Colonic mucosa (tissue), 4 donors: ENCODE measurements around the gene ANKRD24. TPM values are rescaled to one million over a fixed set of nuclear protein-coding genes. Genes with fewer than 3 reads are reported as not detected.

Experiments used
- DNase-seq: peaks from one replicate; pipeline ENCODE4 v3.0.0-alpha.2; 2020
- H3K27ac ChIP-seq: fragments of 200-600 bp; one replicate; pipeline ENCODE4 v1.8.0; 2021
- H3K27me3 ChIP-seq: fragments of 200-600 bp; one replicate; pipeline ENCODE4 v1.8.0; 2021
- H3K36me3 ChIP-seq: fragments of 200-600 bp; one replicate; pipeline ENCODE4 v1.8.0; 2021
- H3K4me1 ChIP-seq: fragments of 200-600 bp; one replicate; pipeline ENCODE4 v1.8.0; 2021; ENCODE audit warnings: mild to moderate bottlenecking
- H3K4me3 ChIP-seq: fragments of 200-600 bp; one replicate; pipeline ENCODE4 v1.8.0; 2021
- H3K9ac ChIP-seq, 2 donors: one replicate each; pipeline ENCODE4 v1.7.0; 2013; ENCODE audit warnings: control low read depth in 2 of 2, low read depth in 2 of 2, low read length in 2 of 2
- H3K9me3 ChIP-seq: fragments of 200-600 bp; one replicate; pipeline ENCODE4 v1.8.0; 2021
- intact Hi-C: fragments of 100-400 bp; cut with DNase I; formaldehyde crosslinking; loops from one replicate; pipeline ENCODE4 v1.14.1; 2022
- total RNA-seq, 2 donors: library from RNA; stranded (reverse); fragmentation: NEBNext Ultra II Directional in 1 of 2; extraction: Animal tissue kit (Norgen Biotek cat#: 25700) in 1 of 2; gene quantifications; one replicate each; pipeline ENCODE4 v1.2.1, GENCODE V29; 2021
- TF ChIP-seq, protein P1 (sequence below): fragments of 200-600 bp; IDR thresholded peaks from one replicate; pipeline ENCODE4 v1.8.0; 2022; ENCODE audit warnings: antibody characterized with exemption, mild to moderate bottlenecking
- donor health status: healthy.
- donor health status: DM: no; HTN: no; CAD: no.
- donor health status: DM: no; HTN: no; CAD: no.

ANKRD24 gene
- total RNA-seq, 2 donors from 2014 or later = 0.35 to 1.8 TPM

- Histone ChIP-seq H3K27ac (peak within 1 kb of the TSS; percentile 96), H3K27me3 (no peaks in the 10 kb centered on the region), H3K9ac (peak within 1 kb of the TSS; percentile 61 to 70), H3K9me3 (no peaks in the 10 kb centered on the region), H3K4me1 (no peaks in the 10 kb centered on the region), H3K36me3 (peaks cover 16% of the 10 kb centered on the region), H3K4me3 (peak within 1 kb of the TSS; percentile 63)
- intact Hi-C loops = no loop called here
- peak; percentile 100 for DNase-seq
- TF ChIP-seq, protein P1, sequence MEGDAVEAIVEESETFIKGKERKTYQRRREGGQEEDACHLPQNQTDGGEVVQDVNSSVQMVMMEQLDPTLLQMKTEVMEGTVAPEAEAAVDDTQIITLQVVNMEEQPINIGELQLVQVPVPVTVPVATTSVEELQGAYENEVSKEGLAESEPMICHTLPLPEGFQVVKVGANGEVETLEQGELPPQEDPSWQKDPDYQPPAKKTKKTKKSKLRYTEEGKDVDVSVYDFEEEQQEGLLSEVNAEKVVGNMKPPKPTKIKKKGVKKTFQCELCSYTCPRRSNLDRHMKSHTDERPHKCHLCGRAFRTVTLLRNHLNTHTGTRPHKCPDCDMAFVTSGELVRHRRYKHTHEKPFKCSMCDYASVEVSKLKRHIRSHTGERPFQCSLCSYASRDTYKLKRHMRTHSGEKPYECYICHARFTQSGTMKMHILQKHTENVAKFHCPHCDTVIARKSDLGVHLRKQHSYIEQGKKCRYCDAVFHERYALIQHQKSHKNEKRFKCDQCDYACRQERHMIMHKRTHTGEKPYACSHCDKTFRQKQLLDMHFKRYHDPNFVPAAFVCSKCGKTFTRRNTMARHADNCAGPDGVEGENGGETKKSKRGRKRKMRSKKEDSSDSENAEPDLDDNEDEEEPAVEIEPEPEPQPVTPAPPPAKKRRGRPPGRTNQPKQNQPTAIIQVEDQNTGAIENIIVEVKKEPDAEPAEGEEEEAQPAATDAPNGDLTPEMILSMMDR = no peak
Measured at GRCh38 chr19:4246767-4247593, 64.5 kb downstream of the ANKRD24 start, which contains the start of gene YJU2. Gene YJU2, plus strand, starts transcription at chr19:4247080. Its CDS starts 67 bp downstream, at chr19:4247147.

GRCh38 chr19:4256563-4256962 lies 74.1 kb downstream of the ANKRD24 start:
- Histone ChIP-seq H3K9me3 (no peaks in the 10 kb centered on the region), H3K4me3 (no peak overlapping the region), H3K27ac (no peak overlapping the region), H3K4me1 (no peaks in the 10 kb centered on the region), H3K27me3 (no peaks in the 10 kb centered on the region), H3K36me3 (peaks cover 17% of the 10 kb centered on the region), H3K9ac (no peak overlapping the region)
- TF ChIP-seq, protein P1 = no peak
- intact Hi-C loops = no loop called here
- DNase-seq = no peak

DNA sequence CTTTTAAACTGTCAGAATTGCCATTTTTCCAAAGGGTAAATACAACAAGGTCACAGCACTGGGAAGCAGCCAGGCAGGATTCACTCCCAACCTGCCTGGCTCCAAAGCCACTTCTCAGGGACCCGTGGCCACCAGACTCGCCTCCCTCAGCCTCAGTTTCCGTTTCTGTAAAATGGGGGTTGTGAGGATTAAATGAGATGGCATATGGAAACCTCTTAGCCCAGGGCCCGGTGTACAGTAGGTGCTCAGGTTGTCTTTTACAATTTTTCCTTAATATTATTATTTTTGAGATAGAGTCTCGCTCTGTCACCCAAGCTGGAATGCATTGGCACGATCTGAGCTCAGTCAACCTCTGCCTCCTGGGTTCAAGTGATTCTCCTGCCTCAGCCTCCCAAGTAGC lies 74.5 kb downstream of the ANKRD24 start:
- Histone ChIP-seq H3K27me3 (no peaks in the 10 kb centered on the region), H3K9me3 (no peaks in the 10 kb centered on the region), H3K4me1 (no peaks in the 10 kb centered on the region), H3K27ac (no peak overlapping the region), H3K36me3 (peaks cover 17% of the 10 kb centered on the region), H3K9ac (no peak overlapping the region), H3K4me3 (no peak overlapping the region)
- no peak for DNase-seq
- intact Hi-C loops = no loop called here
- TF ChIP-seq, protein P1 = no peak

DNA sequence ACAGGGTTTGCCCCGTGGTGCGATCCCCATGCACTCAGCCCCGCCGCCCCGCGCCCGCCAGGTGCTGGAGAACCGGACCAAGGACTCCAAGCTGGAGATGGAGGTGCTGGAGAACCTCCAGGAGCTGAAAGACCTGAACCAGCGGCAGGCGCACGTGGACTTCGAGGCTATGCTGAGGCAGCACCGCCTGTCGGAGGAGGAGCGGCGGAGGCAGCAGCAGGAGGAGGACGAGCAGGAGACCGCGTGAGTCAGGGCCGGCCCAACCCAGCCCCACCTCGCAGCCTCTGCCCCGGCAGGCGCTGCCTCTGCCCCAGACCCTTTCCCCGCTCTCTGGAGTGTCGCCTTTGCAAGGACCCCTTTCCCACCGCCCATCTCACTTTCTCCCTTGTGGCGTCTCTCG lies 75.7 kb downstream of the ANKRD24 start:
- Histone ChIP-seq H3K9me3 (no peaks in the 10 kb centered on the region), H3K9ac (no peak overlapping the region), H3K27ac (no peak overlapping the region), H3K27me3 (no peaks in the 10 kb centered on the region), H3K4me1 (no peaks in the 10 kb centered on the region), H3K36me3 (peaks cover 11% of the 10 kb centered on the region), H3K4me3 (no peak overlapping the region)
- intact Hi-C loops = no loop called here
- TF ChIP-seq, protein P1 = no peak
- no peak for DNase-seq

DNA sequence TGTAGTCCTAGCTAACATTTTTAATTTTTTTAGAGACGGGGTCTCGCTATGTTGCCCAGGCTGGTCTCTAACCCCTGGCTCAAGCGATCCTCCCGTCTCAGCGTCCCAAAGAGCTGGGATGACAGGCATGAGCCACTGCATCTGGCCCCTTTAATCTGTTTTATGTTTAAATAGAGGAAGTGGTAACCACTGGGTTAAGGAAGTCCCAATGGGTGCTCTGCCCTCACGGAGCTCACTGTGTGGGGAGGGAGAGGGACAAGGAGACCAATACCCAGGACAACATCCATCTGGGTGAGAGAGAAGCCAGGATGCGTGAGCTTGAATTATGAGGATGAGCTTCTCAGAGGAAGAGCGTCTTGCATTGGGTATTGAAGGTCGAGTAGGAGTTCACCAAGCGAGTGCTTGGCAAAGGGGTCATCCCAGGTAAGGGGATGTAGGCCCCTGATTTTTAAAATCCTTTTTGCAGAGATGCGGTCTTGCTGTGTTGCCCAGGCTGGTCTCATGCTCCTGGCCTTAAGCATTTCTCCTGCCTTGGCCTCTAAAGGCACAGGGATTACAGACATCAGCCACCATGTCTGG lies 78.2 kb downstream of the ANKRD24 start:
- no peak for DNase-seq
- intact Hi-C loops = no loop called here

More for the DNA sequence above, 78.2 kb downstream of the ANKRD24 start:
- no peaks in the 10 kb centered on the region for H3K27me3 ChIP-seq
- H3K9me3 ChIP-seq = no peaks in the 10 kb centered on the region
- H3K27ac ChIP-seq = no peak overlapping the region
- H3K36me3 ChIP-seq = no peaks in the 10 kb centered on the region
- H3K4me1 ChIP-seq = no peaks in the 10 kb centered on the region
- TF ChIP-seq, protein P1 = no peak
- H3K9ac ChIP-seq = no peak overlapping the region
- no peak overlapping the region for H3K4me3 ChIP-seq
